Stimulated activated naive CD4-positive, alpha-beta T cell treated with Interleukin-2 at 50 U/mL for 16 hours (primary cell): ENCODE data around the gene MESD.

ENCODE experiments used
- DNase-seq: peaks from one replicate; lab custom pipeline; 2025; lab: John Stamatoyannopoulos, UW

Gene MESD

DNA sequence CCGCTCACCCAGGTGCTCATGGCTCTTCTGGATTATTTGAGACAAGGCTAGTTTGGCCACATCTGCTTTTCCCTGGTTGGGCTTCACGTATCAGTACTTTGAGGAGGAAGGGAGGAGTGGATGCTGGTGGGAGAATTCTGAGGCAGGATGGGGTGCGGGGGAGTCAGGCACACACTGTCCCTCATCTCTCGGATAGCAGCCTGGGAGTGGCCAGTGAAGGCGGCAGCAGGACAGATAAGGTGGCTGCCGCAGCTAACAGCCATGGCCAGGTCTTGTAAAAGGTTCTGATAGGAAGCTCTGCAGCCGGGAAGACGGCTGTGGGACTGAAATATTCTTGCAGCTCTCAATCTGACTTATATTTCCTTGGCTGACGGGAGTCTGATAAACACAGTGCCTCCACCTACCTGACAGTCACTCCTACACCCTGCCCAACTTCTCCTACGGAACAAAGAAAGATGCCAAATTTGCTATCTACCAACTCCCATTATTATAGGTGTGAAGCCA lies 87.3 kb downstream of the MESD start:
- DNase-seq = no peak

DNA sequence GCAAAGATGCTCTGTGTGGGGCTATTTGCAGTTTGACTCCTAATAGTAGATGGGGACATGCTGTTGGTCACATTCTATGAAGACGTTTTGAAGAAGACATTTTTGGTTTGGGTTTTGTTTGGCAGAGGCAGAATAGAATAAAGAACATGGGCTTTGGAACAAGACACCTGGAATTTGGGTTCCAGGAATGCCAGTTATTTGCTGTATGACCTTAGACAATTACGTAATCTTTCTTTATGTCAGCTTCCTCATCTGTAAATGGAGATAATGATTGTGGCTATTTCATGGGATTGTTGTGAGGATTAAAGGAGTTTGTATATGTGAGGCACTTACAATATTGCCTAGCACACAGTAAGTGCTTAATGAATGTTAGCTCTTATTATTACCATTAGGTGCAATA lies 91.6 kb downstream of the MESD start:
- DNase-seq = no peak
